Measurements from ENCODE around the gene HDC. TPM values are rescaled to one million over a fixed set of nuclear protein-coding genes. Genes with fewer than 3 reads are reported as not detected.

HDC gene
- polyA plus RNA-seq, 12 donors: 0.36 to 4.2 (median 0.89) TPM; not detected in 3

DNA sequence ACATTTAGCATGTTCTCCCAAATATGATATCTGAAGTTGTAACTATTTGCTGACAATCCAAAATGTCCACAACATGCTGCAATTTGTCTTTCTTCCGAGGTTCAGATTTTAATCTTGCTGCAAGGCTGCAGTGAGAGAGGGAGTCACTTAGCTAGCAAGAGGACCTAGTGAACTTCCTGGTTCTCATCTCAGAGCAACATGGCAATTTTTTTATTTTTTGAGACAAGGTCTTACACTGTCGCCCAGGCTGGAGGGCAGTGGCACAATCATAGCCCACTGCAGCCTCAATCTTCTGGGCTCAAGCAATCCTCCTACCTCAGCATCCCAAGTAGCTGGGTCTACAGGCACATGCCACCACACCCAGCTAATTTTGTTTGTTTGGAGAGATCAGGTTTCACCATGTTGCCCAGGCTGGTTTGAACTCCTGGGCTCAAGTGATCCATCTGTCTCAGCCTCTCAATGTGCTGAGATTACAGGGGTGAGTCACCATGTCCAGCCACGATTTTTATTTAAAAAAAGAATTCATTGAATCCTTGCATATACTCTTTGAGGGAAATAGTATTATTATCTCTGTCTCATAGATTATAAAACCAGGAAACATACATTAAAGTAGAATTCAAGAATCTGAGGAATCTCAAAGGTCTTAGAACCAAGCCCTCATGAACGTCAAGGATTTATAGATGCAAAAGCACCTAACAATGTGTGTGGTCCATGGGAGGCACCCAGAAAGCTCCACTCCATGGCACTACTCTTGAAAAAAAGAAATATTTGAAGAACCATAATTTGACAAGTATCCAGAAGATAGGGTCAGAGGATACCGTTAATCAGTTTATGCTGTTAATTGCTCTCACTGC lies 9.1 kb downstream of the HDC start:
- no peak for DNase-seq

DNA sequence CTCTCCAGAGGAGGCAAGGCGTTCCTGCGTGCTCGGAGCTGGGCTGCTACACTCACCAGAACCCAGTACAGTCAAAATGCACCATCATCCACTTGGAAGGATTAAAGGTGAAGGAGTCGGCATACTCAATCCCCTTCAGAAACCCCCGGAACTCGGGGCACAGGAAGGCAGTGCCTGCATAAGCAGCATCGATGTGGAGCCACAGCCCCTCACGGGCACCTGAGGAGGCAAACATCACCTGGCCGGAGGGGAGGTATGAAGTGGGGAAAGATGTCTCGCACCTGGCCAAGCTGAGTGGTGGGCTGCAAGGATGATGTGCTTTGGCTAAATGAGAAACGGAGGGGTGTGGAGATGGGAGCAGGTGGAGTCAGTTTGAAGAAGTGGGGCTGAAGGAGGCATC lies 13.0 kb downstream of the HDC start:
- no peak for DNase-seq

DNA sequence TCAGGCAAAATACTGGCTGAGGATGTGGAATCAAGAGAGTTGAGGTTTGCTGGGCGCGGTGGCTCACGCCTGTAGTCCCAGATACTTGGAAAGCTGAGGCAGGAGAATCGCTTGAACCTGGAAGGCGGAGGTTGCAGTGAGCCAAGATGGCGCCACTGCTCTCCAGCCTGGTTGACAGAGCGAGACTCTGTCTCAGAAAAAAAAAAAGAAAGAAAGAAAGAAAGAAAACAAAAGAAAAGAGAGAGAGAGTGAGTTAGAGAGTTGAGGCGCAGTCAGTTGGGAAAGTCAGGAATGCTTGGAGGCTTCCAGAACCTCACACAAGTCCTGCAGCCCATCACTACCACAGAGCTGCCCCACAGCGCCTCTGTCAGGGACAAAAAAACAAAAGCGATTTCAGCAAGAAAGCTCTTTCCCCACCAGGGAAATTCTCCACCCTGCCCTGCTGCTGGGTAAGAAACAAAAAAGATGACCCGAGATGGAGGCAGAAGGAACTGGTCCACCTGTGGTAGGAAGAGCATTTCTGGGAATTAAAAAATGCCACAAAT lies 13.8 kb downstream of the HDC start:
- DNase-seq: no peak

DNA sequence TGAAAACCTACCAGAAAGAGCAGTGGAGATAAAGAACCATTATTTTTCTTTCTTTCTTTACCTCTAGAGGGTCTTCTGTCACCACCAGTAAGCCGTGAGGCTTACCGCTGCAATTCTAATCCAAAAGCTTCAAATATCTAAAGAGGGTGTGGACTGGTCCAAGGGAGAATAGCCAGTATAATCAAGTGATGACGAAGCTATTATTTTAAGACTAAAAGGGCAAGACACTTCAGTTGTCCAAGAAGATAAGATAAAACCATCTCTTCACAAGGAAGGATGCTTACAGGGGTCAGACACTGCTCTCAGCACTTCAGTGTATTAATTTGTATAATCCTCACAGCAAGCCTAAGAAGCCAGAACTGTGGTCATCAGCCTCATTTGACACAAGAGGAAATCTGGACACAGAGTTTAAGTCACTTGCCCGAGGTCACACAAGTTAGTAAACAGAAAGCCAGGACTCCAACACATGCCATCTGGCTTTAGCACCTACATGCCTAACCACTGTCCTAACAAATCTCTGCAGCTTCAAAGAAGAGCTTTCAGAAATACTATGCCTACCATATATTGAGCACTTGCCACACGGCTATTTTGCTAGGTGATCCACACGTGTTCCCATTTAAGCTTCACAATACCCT lies 14.6 kb downstream of the HDC start:
- no peak for DNase-seq

DNA sequence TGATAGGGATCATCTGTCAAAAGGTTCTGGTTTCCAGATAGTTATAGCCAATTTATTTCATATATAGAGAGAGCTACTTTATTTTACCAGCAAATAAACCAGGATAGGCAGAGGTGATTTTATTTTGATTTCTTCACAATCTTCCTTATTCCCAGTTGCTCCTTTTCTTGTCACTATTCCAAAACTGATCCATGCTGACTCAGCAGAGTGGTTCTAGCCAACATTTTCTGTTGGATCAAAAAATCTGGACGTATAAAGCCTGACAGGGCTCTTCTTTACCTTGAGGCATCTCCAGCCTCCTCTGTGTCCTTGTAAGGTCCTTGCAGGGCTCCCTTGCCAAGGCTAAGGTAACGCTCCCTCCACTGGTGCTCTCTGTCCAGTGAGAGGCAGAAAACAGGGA lies 15.8 kb downstream of the HDC start:
- no peak for DNase-seq

GRCh38 chr15:50248994-50249582 lies 16.4 kb downstream of the HDC start:
- no peak for DNase-seq

- DNase-seq: peak; percentile 4
Measured at GRCh38 chr15:50247819-50248655, 17.5 kb downstream of the HDC start.

- DNase-seq: no peak
Measured at GRCh38 chr15:50246631-50247030, 18.9 kb downstream of the HDC start.

GRCh38 chr15:50244959-50245624 lies 20.4 kb downstream of the HDC start:
- DNase-seq: no peak

GRCh38 chr15:50244153-50244552 lies 21.4 kb downstream of the HDC start:
- no peak for DNase-seq

- no peak for DNase-seq
Measured at GRCh38 chr15:50241684-50242450, 23.7 kb downstream of the HDC start.

DNA sequence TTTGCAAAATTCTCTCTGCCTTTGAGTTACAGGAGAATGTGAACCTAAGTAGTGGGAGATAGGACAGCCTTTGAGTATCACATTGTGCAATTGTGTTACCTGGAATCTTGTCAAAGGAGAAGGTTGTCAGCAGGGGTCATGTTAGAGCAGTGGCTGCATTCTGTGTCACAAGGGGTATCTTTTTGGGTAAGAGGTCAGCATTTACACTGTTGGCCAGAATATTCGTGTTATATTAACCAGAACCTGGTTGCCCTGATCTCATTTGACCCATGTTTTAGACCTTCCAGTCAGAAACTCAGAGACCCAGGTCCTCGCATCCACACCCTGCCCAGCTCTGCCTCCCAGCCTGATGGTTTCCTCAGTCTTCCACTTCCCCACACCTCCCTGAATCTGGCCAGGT lies 27.3 kb downstream of the HDC start:
- no peak for DNase-seq

- DNase-seq: no peak
Measured at GRCh38 chr15:50236433-50236832, 29.1 kb downstream of the HDC start.

DNA sequence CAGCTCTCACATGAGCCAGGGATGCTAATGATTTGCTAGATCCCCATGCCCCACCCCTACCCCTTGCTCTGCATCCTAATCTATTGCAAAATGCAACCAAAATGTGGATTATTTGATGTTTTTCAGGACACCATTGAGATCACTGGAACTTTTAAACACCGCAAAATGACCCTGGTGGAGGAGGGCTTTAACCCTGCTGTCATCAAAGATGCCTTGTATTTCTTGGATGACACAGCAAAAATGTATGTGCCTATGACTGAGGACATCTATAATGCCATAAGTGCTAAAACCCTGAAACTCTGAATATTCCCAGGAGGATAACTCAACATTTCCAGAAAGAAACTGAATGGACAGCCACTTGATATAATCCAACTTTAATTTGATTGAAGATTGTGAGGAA lies 29.7 kb downstream of the HDC start:
- no peak for DNase-seq

DNA sequence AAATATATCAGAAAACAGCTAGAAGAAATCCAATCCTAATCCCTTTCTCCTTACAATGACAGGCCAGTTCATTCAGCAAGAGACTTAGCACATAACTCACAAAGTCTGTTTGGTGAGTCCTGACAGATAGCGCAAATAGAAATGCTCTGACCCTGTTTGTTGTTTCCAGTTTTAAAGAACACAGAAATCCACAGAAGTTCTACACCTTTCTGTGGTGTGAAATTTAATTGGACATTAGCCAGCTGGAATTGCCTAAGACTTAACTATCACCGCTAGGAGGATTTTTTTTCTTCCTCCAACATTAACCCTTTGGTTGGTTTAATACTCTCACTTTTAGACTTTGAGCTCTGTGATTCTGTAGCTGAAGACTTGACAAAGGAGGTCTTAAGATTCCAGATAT lies 30.8 kb downstream of the HDC start:
- DNase-seq: no peak

DNA sequence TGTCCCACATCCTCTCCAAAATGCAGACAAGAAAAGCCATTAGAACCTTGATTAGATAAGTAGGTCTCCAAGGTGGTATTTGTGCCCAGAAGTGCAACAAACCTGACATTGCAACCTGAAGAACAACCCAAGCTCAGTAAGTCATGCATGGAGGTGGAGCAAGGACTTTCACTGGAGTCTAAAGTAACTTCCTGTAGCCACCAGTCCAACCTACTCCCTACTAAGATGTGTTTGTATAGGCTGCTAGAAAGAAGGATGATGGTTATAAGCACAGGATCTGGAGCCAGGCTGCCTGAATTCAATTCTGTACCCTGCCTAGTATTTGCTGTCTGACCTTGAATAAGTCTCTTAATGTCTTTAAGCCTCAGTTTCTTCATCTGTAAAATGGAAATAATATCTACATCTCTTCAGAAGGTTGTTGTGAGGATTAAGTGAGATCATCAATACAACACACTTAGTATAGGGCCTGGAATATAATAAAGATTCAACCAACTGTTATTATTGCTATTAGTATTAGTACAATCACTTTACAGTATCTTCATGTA lies 32.3 kb downstream of the HDC start:
- no peak for DNase-seq

DNA sequence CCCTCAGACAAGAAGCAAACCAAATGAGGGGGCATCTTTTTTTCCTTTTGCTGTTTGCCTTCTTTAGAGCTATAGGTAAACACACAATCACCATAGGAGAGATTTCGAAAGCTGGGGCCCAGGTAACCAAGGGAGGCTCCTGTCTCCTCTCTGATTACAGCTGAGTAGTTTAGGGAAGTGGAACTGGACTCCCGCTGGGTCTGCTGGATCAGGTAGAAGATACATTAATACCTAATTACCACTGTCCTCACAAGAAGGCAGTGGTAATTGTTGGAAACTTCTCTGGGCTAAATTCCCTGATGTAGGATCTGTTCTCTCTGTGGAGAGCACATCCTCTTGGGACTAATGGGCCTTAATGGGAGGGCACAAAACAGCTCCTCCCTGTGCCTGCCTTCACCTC lies 32.7 kb downstream of the HDC start:
- DNase-seq: no peak

- DNase-seq: no peak
Measured at GRCh38 chr15:50231761-50232160, 33.8 kb downstream of the HDC start.

DNA sequence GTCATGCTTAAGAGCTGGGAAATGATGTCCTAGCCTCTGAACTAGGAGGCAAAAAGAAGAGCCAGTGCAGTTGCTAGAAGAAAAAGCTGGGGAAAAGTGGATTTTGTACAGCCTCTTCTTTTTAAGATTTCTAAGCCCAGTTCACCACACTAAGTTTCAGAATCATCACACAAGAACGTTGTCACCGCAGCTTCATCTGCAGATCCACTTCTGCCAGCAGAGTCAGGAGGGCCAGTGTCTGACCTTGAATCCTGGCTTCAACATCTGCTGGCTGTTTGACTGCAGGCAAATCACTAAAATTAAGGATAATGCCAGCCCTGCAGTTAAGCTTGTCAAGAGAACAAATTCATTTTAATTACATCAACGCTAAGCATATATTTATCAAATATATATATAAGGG lies 36.2 kb downstream of the HDC start:
- no peak for DNase-seq

DNA sequence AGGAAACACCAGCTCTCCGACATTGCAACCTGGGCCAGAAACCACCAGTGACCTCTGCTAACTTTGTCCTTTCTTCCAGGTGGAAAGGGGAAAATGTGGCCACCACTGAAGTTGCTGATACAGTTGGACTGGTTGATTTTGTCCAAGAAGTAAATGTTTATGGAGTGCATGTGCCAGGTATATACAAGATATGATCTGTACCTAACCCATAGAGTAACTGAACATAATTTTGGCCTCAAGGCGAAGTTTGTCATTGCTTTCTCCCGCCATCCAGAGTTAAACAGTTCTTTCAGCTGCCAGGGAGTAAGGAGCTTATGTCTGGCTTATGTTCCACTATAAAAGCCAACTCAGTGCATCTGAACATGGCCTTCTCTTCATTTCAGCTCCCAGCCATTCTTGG lies 36.7 kb downstream of the HDC start:
- DNase-seq: no peak
